WTC11 (cell line): ENCODE data around the gene STK16. TPM values are rescaled to one million over a fixed set of nuclear protein-coding genes. Genes with fewer than 3 reads are reported as not detected.

ENCODE experiments used
- ATAC-seq: fragments of 200-7000 bp; cut with Tn5 transposase; 2 replicates; pipeline ENCODE4 v1.10.0; 2021; ENCODE audit warnings: mild to moderate bottlenecking, moderate library complexity
- CTCF ChIA-PET: fragments of 300-600 bp; sonication (Branson Sonifier 250); formaldehyde crosslinking; loops from one replicate; lab custom pipeline; 2021; ENCODE audit warnings: antibody characterized with exemption; lab: Charles Lee
- POLR2A ChIA-PET: fragments of 350-600 bp; sonication (Branson Sonifier 250); formaldehyde crosslinking; loops from one replicate; lab custom pipeline; 2021; ENCODE audit warnings: antibody characterized with exemption; lab: Charles Lee
- DNase-seq: peaks from one replicate; pipeline ENCODE4 v3.0.0; 2021; ENCODE audit warnings: low spot score
- H3K27ac Mint-ChIP-seq: 2 replicates; pipeline ENCODE4 v1.8.0; 2021; ENCODE audit warnings: mixed read lengths
- H3K27me3 Mint-ChIP-seq: 2 replicates; pipeline ENCODE4 v1.8.0; 2021; ENCODE audit warnings: low read depth, mild to moderate bottlenecking, moderate library complexity, mixed read lengths
- H3K36me3 Mint-ChIP-seq: 2 replicates; pipeline ENCODE4 v1.8.0; 2021; ENCODE audit warnings: mixed read lengths
- H3K4me1 Mint-ChIP-seq: 2 replicates; pipeline ENCODE4 v1.8.0; 2022; ENCODE audit warnings: mixed read lengths
- H3K4me3 Mint-ChIP-seq: 2 replicates; pipeline ENCODE4 v1.8.0; 2021; ENCODE audit warnings: mild to moderate bottlenecking, moderate library complexity, mixed read lengths
- H3K9me3 Mint-ChIP-seq: 2 replicates; pipeline ENCODE4 v1.8.0; 2021; ENCODE audit warnings: mixed read lengths
- ATF3 ChIP-seq: sonication (generic); formaldehyde crosslinking; conservative IDR thresholded peaks from 2 replicates; pipeline ENCODE4 v1.8.1; 2022; ENCODE audit warnings: mild to moderate bottlenecking, missing genetic modification reagents
- CBFB ChIP-seq: sonication (generic); formaldehyde crosslinking; IDR thresholded peaks from 2 replicates; pipeline ENCODE4 v1.8.1; 2022; ENCODE audit warnings: mild to moderate bottlenecking, low read depth, missing genetic modification reagents
- CTCF ChIP-seq: fragments of 200-600 bp; IDR thresholded peaks from 2 replicates; pipeline ENCODE4 v1.8.0; 2022; ENCODE audit warnings: antibody characterized with exemption
- ELF4 ChIP-seq: sonication (generic); formaldehyde crosslinking; IDR thresholded peaks from 2 replicates; pipeline ENCODE4 v1.8.1; 2022; ENCODE audit warnings: low read depth, mild to moderate bottlenecking, moderate library complexity, missing genetic modification reagents
- ESRRA ChIP-seq: sonication (generic); formaldehyde crosslinking; IDR thresholded peaks from 2 replicates; pipeline ENCODE4 v1.8.1; 2022; ENCODE audit warnings: mild to moderate bottlenecking, missing genetic modification reagents, borderline replicate concordance
- FOXK1 ChIP-seq: sonication (generic); formaldehyde crosslinking; IDR thresholded peaks from 2 replicates; pipeline ENCODE4 v1.8.0; 2022; ENCODE audit warnings: mild to moderate bottlenecking, moderate library complexity, missing genetic modification reagents
- FOXP1 ChIP-seq: sonication (generic); formaldehyde crosslinking; IDR thresholded peaks from 2 replicates; pipeline ENCODE4 v1.8.0; 2022; ENCODE audit warnings: missing genetic modification reagents, mild to moderate bottlenecking, moderate library complexity, borderline replicate concordance
- GRHL2 ChIP-seq: fragments of 250-450 bp; sonication (Bioruptor Pico); IDR thresholded peaks from 2 replicates; pipeline ENCODE4 v1.8.0; 2022; ENCODE audit warnings: mild to moderate bottlenecking, moderate library complexity; ENCODE audit not compliant: insufficient replicate concordance, severe bottlenecking
- IRF1 ChIP-seq: sonication (generic); formaldehyde crosslinking; IDR thresholded peaks from 2 replicates; pipeline ENCODE4 v1.8.0; 2023; ENCODE audit warnings: missing genetic modification reagents
- NFATC4 ChIP-seq: fragments of 250-450 bp; sonication (Bioruptor Pico); IDR thresholded peaks from 2 replicates; pipeline ENCODE4 v1.9.0; 2021; ENCODE audit warnings: mild to moderate bottlenecking
- PRRX2 ChIP-seq: fragments of 250-450 bp; sonication (Bioruptor Pico); IDR thresholded peaks from 2 replicates; pipeline ENCODE4 v1.8.0; 2021; ENCODE audit warnings: mild to moderate bottlenecking
- RORB ChIP-seq: fragments of 250-450 bp; sonication (Bioruptor Pico); IDR thresholded peaks from 2 replicates; pipeline ENCODE4 v1.9.0; 2021; ENCODE audit warnings: mild to moderate bottlenecking
- SMAD3 ChIP-seq: sonication (generic); formaldehyde crosslinking; IDR thresholded peaks from 2 replicates; pipeline ENCODE4 v1.8.0; 2022; ENCODE audit warnings: missing genetic modification reagents, mild to moderate bottlenecking, borderline replicate concordance
- SP1 ChIP-seq: sonication (generic); formaldehyde crosslinking; conservative IDR thresholded peaks from 2 replicates; pipeline ENCODE4 v1.8.1; 2022; ENCODE audit warnings: missing genetic modification reagents
- USF2 ChIP-seq: sonication (generic); formaldehyde crosslinking; IDR thresholded peaks from 2 replicates; pipeline ENCODE4 v1.8.1; 2023; ENCODE audit warnings: mild to moderate bottlenecking, missing genetic modification reagents, moderate library complexity
- ZBTB21 ChIP-seq: sonication (generic); formaldehyde crosslinking; IDR thresholded peaks from 2 replicates; pipeline ENCODE4 v1.8.1; 2023; ENCODE audit warnings: mild to moderate bottlenecking, missing genetic modification reagents, borderline replicate concordance
- ZNF219 ChIP-seq: sonication (generic); formaldehyde crosslinking; IDR thresholded peaks from 2 replicates; pipeline ENCODE4 v1.8.0; 2023; ENCODE audit warnings: missing genetic modification reagents, mild to moderate bottlenecking, borderline replicate concordance
- ZNF396 ChIP-seq: fragments of 250-450 bp; sonication (Bioruptor Pico); IDR thresholded peaks from 2 replicates; pipeline ENCODE4 v1.8.0; 2021; ENCODE audit warnings: mild to moderate bottlenecking, moderate library complexity, borderline replicate concordance
- ZNF423 ChIP-seq: fragments of 250-450 bp; sonication (Bioruptor Pico); IDR thresholded peaks from 2 replicates; pipeline ENCODE4 v2.1.2; 2022; ENCODE audit warnings: mild to moderate bottlenecking, moderate library complexity
- ZNF425 ChIP-seq: fragments of 250-450 bp; sonication (Bioruptor Pico); conservative IDR thresholded peaks from 2 replicates; pipeline ENCODE4 v1.9.0; 2021; ENCODE audit warnings: mild to moderate bottlenecking
- total RNA-seq: library from RNA; stranded (reverse); gene quantifications from 3 replicates; pipeline ENCODE4 v1.2.3, GENCODE V29; 2021
- TF ChIP-seq, protein P1 (sequence below): sonication (generic); formaldehyde crosslinking; IDR thresholded peaks from 2 replicates; pipeline ENCODE4 v1.8.0; 2022; ENCODE audit warnings: mild to moderate bottlenecking, missing genetic modification reagents
- TF ChIP-seq, protein P2 (sequence below): fragments of 250-450 bp; sonication (Bioruptor Pico); IDR thresholded peaks from 2 replicates; pipeline ENCODE4 v1.9.0; 2021; ENCODE audit warnings: moderate library complexity, mild to moderate bottlenecking, inconsistent platforms, borderline replicate concordance
- TF ChIP-seq, protein P3 (sequence below): sonication (generic); formaldehyde crosslinking; conservative IDR thresholded peaks from 2 replicates; pipeline ENCODE4 v1.8.1; 2023; ENCODE audit warnings: mild to moderate bottlenecking, low read depth, missing genetic modification reagents, moderate library complexity

The STK16 gene
- total RNA-seq, 1 experiment from 2014 or later = 27.5 TPM

DNA sequence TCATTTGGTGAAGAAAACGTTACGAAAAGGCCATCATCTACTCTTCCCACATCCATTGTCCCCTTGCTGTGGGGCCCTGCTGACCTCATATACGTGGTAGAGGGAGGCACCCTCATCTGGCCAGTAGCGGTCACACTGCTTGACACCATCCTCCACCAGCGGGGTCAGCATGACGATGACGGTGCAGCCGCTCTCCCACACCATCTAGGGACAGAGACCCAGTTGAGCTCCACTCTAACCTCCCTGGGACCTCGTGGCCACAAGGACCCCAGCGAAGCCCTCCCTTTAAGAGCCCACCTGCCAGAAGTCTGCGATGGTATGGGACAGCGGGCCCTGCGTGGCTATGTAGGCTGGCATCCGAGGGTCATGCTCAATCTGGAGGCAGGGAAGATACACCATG is 50.9 kb downstream of the STK16 start:
- no peaks in the 10 kb centered on the region for H3K36me3 Mint-ChIP-seq
- no peak for TF ChIP-seq NFATC4 (CRISPR knock-in tag)
- TF ChIP-seq CTCF = no peak
- TF ChIP-seq, protein P1, sequence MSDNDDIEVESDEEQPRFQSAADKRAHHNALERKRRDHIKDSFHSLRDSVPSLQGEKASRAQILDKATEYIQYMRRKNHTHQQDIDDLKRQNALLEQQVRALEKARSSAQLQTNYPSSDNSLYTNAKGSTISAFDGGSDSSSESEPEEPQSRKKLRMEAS (CRISPR knock-in tag) = no peak
- no peak for TF ChIP-seq IRF1 (CRISPR knock-in tag)
- TF ChIP-seq, protein P2, sequence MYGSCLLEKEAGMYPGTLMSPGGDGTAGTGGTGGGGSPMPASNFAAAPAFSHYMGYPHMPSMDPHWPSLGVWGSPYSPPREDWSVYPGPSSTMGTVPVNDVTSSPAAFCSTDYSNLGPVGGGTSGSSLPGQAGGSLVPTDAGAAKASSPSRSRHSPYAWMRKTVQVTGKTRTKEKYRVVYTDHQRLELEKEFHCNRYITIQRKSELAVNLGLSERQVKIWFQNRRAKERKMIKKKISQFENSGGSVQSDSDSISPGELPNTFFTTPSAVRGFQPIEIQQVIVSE (CRISPR knock-in tag) = no peak
- no peak for TF ChIP-seq PRRX2
- TF ChIP-seq ESRRA = no peak
- no peak for TF ChIP-seq RORB (CRISPR knock-in tag)
- TF ChIP-seq CBFB = no peak
- TF ChIP-seq ZNF219 (CRISPR knock-in tag) = no peak
- TF ChIP-seq SP1 (CRISPR knock-in tag) = no peak
- TF ChIP-seq SMAD3 = no peak
- TF ChIP-seq ELF4 = no peak
- no peak for TF ChIP-seq ATF3 (CRISPR knock-in tag)
- no peak for TF ChIP-seq FOXK1
- CTCF ChIA-PET = interaction anchor here (1.3 to 5.7 kb wide), 6 partner anchors 7 to 316 kb away, joined by 3 to 158 read pairs (median 19); partner anchors contain the start of genes DNAJB2, SLC23A3, TUBA4A and TUBA4B
- H3K27ac Mint-ChIP-seq = no peak overlapping the region
- DNase-seq (no peak), ATAC-seq (no peak)
- H3K4me1 Mint-ChIP-seq = peaks cover 27% of the 10 kb centered on the region
- H3K4me3 Mint-ChIP-seq = no peak overlapping the region
- H3K9me3 Mint-ChIP-seq = peaks cover 5% of the 10 kb centered on the region; the same call in 1 of the 2 replicates
- POLR2A ChIA-PET = interaction anchor here (1.7 to 1.9 kb wide), 2 partner anchors 18 to 51 kb away, joined by 9 to 17 read pairs; partner anchors contain the start of genes DNAJB2, GLB1L and STK16
- peaks cover 74% of the 10 kb centered on the region for H3K27me3 Mint-ChIP-seq

DNA sequence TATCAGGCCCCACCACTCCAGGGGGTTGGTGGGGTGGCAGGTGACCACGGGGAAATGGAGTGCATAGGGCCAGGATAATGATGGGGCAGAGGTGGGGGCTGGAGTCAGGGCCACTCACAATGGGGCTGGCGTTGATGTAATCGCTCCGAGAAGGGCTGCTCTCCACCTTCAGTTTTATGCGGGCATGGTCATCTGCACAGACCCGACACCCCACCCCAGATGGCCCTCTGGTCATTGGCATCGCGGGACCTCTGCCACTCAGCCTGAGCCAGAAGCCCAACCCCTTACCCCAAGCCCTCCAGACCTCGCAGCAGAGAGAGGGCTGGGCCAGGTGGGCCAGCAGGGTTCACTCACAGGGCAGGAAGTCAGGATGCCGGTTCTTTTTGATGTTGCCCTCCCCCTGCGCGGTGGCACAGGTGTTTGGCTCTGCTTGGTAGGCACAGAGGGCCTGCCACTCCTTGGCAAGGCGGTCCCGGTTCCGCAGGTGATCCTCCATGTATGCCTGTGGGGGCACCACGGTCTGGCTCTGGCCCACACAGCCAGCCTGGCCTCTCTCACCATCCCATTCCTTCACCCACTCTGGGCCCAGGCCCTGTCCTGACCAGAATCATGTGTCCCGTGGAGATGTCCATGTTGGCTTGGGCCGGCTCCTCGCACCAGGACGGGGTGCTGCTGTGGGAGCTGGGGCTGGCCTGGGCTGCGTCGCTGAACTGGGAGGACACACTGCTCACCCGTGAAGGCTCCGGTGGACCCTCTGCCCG is 51.5 kb downstream of the STK16 start:
- POLR2A ChIA-PET = no interaction called here

More for the DNA sequence above, 51.5 kb downstream of the STK16 start:
- peaks cover 5% of the 10 kb centered on the region; the same call in 1 of the 2 replicates for H3K9me3 Mint-ChIP-seq
- no peak overlapping the region for H3K27ac Mint-ChIP-seq
- CTCF ChIA-PET = interaction anchor here (0.6 to 5.7 kb wide), 4 partner anchors 12 to 119 kb away, joined by 3 to 158 read pairs (median 11); partner anchors contain the start of genes DNAJB2, GLB1L, PTPRN and STK16
- no peak for TF ChIP-seq ZNF425
- no peak for TF ChIP-seq ZBTB21 (CRISPR knock-in tag)
- no peak for TF ChIP-seq ZNF423 (CRISPR knock-in tag)
- TF ChIP-seq, protein P2 (CRISPR knock-in tag) = no peak
- no peak for TF ChIP-seq SP1 (CRISPR knock-in tag)
- no peak for TF ChIP-seq FOXP1 (CRISPR knock-in tag)
- TF ChIP-seq USF2 (CRISPR knock-in tag) = no peak
- TF ChIP-seq GRHL2 (CRISPR knock-in tag) = no peak
- TF ChIP-seq ZNF396 (CRISPR knock-in tag) = no peak
- TF ChIP-seq, protein P3, sequence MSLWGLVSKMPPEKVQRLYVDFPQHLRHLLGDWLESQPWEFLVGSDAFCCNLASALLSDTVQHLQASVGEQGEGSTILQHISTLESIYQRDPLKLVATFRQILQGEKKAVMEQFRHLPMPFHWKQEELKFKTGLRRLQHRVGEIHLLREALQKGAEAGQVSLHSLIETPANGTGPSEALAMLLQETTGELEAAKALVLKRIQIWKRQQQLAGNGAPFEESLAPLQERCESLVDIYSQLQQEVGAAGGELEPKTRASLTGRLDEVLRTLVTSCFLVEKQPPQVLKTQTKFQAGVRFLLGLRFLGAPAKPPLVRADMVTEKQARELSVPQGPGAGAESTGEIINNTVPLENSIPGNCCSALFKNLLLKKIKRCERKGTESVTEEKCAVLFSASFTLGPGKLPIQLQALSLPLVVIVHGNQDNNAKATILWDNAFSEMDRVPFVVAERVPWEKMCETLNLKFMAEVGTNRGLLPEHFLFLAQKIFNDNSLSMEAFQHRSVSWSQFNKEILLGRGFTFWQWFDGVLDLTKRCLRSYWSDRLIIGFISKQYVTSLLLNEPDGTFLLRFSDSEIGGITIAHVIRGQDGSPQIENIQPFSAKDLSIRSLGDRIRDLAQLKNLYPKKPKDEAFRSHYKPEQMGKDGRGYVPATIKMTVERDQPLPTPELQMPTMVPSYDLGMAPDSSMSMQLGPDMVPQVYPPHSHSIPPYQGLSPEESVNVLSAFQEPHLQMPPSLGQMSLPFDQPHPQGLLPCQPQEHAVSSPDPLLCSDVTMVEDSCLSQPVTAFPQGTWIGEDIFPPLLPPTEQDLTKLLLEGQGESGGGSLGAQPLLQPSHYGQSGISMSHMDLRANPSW (CRISPR knock-in tag) = no peak
- H3K36me3 Mint-ChIP-seq = no peaks in the 10 kb centered on the region
- peaks cover 27% of the 10 kb centered on the region for H3K4me1 Mint-ChIP-seq
- H3K4me3 Mint-ChIP-seq = no peak overlapping the region
- no peak for ATAC-seq
- DNase-seq = no peak
- peaks cover 81% of the 10 kb centered on the region for H3K27me3 Mint-ChIP-seq
